ENCODE measurements around the gene KRT222.

DNA sequence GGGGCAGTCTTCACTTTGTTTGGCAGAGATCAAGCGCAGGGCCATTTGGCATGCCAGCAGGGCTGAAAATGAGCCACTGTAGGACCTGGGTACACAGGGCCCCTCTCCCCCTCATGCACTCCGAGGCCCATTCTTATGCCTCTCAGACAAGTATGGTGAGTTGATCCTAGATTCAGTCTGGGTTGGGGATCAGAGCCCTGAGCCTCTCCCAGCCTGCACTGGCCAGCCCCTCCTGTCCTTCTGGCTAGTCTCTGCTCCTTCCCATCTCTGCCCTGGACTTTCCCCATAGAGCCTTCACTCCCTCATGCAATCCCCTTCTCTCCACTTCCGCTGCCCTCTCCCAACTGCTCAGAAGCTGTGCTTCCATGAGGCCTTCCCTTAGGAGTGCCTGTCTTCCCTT lies 48.4 kb downstream of the KRT222 start:
- TF ChIP-seq, protein P1, sequence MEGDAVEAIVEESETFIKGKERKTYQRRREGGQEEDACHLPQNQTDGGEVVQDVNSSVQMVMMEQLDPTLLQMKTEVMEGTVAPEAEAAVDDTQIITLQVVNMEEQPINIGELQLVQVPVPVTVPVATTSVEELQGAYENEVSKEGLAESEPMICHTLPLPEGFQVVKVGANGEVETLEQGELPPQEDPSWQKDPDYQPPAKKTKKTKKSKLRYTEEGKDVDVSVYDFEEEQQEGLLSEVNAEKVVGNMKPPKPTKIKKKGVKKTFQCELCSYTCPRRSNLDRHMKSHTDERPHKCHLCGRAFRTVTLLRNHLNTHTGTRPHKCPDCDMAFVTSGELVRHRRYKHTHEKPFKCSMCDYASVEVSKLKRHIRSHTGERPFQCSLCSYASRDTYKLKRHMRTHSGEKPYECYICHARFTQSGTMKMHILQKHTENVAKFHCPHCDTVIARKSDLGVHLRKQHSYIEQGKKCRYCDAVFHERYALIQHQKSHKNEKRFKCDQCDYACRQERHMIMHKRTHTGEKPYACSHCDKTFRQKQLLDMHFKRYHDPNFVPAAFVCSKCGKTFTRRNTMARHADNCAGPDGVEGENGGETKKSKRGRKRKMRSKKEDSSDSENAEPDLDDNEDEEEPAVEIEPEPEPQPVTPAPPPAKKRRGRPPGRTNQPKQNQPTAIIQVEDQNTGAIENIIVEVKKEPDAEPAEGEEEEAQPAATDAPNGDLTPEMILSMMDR (IDR thresholded peaks at IDR 0.05): no peak
- TF ChIP-seq POLR2AphosphoS5 (IDR thresholded peaks at IDR 0.05) (no peak), POLR2A (IDR thresholded peaks at IDR 0.05) (no peak)
